Suprapubic skin (tissue), 3 donors: ENCODE results near the gene NSF.

ENCODE experiments used
- CTCF ChIP-seq, 2 donors: fragments of 200-600 bp in 1 of 2; fragments of 450-650 bp in 1 of 2; sonication (generic) in 1 of 2; IDR thresholded peaks; one replicate each; pipeline ENCODE4 v1.5.1; 2016 to 2019; ENCODE audit warnings: antibody characterized with exemption in 2 of 2, mild to moderate bottlenecking in 1 of 2, moderate library complexity in 1 of 2
- EP300 ChIP-seq: sonication (generic); formaldehyde crosslinking; IDR thresholded peaks from one replicate; pipeline ENCODE4 v1.6.1; 2017; ENCODE audit warnings: antibody characterized with exemption

GRCh38 chr17:46770818-46771560 is 180.5 kb downstream of the NSF start:
- TF ChIP-seq CTCF (IDR thresholded peaks at IDR 0.05): no peak
- TF ChIP-seq EP300: no peak
